Hematopoietic multipotent progenitor cell treated with erythropoietin and hydrocortisone succinate and interleukin-3 and kit ligand, for 17 days (in vitro differentiated cells): ENCODE measurements around the gene PSMC2.
A peak's percentile ranks its signal among the peaks of the same experiment; 100 is the strongest.

Source experiments
- DNase-seq: peaks from one replicate; pipeline ENCODE4 v3.0.0-alpha.2; 2015; ENCODE audit warnings: low spot score

PSMC2 gene

DNA sequence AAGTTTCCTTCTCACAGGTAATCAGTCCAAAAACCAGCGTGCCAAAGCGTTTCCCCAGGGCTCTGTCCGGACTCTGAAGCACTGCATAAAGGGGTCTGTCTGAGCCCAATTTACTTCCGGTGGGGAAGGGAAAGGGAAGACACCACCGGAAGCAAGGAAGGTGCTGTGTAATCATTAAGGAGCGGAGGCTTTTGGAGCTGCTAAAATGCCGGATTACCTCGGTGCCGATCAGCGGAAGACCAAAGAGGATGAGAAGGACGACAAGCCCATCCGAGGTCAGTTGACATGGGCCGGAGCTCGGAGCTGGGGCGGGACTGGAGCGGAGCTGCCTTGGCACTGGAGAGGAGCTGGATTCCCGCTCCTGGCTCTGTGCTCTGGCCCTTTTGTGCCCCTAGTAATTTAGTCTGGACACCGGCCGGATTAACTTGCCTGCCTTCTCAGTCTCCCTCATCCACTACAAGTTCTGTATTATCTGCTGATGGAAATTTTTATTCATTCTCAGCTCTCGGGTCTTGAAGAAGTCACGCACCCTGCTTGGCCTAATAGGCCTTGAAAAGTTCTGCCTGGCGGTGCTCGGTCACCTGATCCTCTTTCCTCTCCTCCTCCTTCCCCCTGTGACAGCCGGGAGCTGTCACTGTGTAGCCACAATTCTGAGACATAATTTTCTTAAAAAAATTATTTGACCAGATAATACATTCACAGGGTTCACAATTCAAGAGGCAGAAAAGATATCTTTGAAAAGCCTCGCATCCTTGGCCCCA lies at the start of gene PSMC2:
Gene PSMC2 (plus strand): TSS at position 137 of the 761 bp plus-strand sequence. CDS start 69 bp downstream, at position 206.
- DNase-seq: peak; percentile 91

DNA sequence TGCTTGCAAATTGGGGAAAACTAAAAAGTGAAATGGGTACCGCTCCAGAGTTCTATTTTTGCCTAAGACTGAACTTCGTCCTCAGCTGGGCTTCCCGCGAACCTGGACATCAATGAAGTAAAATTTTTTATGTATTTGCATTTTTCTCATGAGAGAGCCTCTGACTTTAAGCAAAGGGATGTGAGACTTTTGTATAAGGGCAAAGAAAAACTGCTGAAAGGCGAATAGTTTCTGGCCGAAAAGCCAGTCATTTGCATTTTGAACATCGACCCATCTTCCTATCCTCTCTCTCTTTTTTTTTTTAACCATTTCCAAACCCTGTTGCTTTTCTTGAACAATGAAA lies 49.6 kb upstream of the PSMC2 start:
- DNase-seq: no peak

DNA sequence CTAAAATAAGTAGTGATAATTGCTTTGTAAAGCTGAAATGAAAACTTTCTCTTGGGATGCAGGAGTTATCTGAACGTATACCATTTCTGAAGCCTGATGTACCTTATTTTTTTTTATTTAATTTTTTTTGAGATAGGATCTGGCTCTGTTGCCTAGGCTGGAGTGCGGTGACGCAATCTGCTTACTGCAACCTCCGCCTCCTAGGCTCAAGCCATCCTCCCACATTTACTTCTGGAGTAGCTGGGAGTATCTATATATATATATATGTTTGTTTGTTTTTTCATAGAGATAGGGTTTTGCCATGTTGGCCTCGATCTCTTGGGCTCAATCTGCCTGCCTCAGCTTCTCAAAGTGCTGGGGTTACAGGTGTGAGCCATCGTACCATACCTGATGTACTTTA lies 47.8 kb upstream of the PSMC2 start:
- no peak for DNase-seq

- DNase-seq: no peak
Observed at GRCh38 chr7:103301441-103301840, 46.0 kb upstream of the PSMC2 start.

- no peak for DNase-seq
Observed at GRCh38 chr7:103307503-103308231, 39.8 kb upstream of the PSMC2 start.

GRCh38 chr7:103314852-103315251 lies 32.6 kb upstream of the PSMC2 start:
- DNase-seq: no peak

DNA sequence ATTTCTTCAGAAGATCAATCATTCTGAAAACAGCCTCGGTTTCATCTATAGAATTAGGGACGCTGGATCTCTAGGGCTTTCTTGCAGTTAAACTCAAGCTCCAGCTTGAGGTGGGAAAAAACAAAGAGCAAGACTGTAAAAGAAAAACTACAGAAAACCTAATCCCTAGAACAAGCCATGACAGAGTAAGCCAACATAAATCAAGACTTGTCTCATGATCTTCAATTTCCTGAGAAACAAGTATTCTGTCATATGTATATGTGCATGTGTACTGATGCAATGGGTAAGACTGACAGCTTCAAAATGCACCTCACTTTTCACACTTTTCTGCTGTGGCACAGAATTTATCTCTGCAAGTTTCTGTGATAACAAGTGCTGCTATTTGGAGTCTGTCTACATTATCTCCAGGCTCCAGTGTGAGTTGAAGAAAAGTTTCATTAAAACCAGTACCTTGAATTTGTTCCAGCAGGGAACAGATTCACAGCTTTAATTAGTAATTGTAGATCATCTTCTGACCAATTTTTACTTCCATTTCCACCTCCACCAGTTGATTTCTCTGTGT lies 31.0 kb upstream of the PSMC2 start:
- no peak for DNase-seq

GRCh38 chr7:103317009-103317408 lies 30.4 kb upstream of the PSMC2 start:
- no peak for DNase-seq

GRCh38 chr7:103325744-103326143 lies 21.7 kb upstream of the PSMC2 start:
- DNase-seq: no peak

GRCh38 chr7:103336761-103337160 lies 10.7 kb upstream of the PSMC2 start:
- DNase-seq: no peak

- no peak for DNase-seq
Observed at GRCh38 chr7:103338864-103339263, 8.6 kb upstream of the PSMC2 start.

DNA sequence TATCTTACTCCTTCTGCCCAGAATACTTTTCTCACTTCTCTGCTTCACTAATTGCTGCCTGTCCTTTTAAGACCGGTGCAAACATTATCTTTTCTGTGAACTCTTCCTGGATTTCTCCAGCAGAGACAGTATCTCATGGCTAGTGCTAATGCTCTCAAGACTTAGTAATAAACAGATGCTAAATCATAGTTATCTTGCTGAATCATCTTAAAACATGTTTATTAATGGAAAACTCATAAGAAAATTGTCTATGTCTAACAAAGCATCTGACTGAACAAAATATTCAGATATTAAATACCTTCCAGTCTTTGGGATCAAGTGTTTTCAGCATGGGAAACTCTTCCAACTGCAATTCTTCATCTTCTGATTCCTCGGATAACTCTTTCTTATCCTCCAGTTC lies 6.0 kb upstream of the PSMC2 start:
- no peak for DNase-seq

GRCh38 chr7:103343332-103343731 lies 4.1 kb upstream of the PSMC2 start:
- no peak for DNase-seq

DNA sequence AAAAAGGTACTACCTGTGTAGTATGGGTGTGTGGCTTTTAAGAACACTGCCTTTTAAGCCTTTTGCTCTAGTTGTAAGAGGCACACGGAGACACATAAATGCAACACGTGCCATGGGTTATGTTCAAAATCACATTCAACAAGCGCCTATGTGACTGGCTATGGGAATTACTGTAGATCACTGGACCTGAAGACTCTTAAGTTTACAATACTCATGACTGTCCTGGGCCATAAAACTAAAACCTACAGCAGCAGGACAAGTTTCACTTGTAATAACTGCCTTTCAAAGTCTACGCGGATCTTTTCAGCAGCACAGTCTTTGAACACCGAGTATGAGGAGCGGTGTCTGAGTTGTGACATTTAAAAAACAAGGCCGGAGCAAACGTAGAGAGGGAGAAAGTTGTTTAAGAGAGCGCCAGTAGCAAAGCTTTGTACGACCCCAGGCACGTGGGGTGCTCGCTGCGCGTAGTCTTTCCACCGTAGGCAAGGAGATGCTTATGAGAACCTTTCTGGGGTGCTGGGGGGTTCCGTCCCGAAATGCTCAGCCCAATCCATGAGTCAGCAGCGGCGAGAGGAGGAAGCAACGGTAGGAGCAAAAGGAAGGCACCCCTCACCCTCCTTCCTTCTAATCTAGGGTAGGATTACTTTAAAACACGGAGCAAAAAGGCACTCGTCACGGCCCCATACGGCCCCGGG lies 3.5 kb upstream of the PSMC2 start:
- DNase-seq: peak; percentile 41

GRCh38 chr7:103344453-103345149 lies 2.8 kb upstream of the PSMC2 start, which contains the start of gene DNAJC2:
TSS of gene DNAJC2 (minus strand) at chr7:103344767. CDS start at chr7:103344622, 145 bp downstream.
- peak; percentile 86 for DNase-seq

DNA sequence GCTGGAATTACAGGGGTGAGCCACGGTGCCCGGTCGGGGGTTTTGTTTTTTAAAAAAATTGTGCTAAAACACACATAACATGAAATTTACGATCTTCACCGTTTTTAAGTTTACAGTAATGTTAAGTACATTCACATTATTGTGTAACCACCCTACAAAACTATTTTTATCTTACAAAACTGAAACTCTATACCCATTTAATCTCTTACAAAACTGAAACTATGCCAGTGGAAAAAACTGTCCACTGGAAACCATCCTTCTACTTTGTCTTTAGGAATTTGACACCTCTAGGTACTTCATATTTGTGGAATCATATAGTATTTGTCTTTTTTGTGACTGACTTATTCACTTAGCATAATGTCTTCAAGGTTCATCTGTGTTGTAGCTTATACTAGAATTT lies 1.0 kb upstream of the PSMC2 start:
- no peak for DNase-seq

DNA sequence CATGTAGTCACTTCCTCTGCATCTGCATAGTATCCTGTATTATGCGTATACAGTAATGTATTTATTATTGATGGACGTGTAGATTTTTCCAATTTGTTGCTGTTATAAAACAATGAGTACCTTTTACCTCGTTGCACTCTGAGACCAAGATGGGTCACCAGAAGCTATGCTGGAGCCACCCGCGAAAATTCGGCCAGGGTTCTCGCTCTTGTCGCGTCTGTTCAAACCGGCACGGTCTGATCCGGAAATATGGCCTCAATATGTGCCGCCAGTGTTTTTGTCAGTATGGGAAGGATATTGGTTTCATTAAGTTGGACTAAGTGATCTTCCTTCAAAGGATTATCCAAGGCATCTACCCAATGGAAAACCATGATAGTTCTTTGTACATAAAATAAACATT lies 1.0 kb downstream of the PSMC2 start:
- DNase-seq: no peak

- no peak for DNase-seq
Observed at GRCh38 chr7:103348959-103349358, 1.5 kb downstream of the PSMC2 start.

GRCh38 chr7:103349805-103350204 lies 2.4 kb downstream of the PSMC2 start:
- no peak for DNase-seq

DNA sequence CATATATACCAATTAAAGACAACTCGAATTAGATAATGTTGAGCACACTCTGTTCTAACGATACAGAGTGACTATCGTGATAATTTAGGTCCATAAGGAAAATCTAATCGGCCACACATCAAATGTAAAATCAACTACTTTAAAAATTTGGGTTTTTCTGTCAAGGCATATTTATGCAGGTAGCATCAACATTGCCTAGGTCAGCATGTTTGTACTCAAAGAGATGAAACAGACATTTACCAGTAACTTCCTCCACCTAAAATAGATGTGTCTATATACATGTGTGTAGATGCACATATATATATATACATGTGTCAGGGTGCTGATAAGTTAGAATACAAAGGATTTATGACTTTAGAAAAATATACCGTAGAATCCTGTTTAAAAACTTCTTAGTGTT lies 22.0 kb downstream of the PSMC2 start:
- no peak for DNase-seq

- DNase-seq: no peak
Observed at GRCh38 chr7:103373866-103374643, 26.6 kb downstream of the PSMC2 start.
